CD4-positive, alpha-beta T cell treated with Interleukin-17A for 1 hour (primary cell): ENCODE results near the gene RCOR2.

Experiments
- DNase-seq: peaks from one replicate; pipeline ENCODE4 v3.0.0-alpha.2; 2020

RCOR2 gene

DNA sequence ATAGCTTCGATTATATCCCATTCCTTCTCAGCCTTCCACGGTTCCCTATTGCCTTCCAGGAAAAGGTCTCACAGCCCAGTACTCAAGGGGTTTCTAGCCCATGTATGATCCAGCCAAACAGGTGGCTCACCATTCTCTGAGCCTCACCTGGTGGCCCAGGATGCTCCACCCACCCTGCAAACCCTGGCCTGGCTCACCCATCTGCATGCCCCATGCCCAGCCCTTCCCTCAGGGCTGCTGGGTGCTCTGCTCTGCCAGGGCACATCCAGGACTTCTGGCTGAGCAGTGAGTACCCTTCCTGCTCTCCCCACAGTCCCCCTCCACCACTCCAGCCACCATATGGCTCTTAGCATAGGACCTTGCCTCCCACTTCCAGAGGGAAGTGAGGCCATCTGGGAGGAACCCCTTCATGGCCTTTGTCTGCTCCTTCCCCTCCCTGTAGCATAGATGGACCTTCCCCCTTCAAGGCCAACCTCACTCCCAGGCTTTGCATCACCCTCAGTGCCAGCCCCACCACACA is 5.8 kb upstream of the RCOR2 start:
- no peak for DNase-seq

- peak; percentile 30 for DNase-seq
Measured at GRCh38 chr11:63920939-63921417, 4.0 kb upstream of the RCOR2 start.

GRCh38 chr11:63920126-63920938 is 3.4 kb upstream of the RCOR2 start:
- no peak for DNase-seq

- DNase-seq: no peak
Measured at GRCh38 chr11:63919267-63920125, 2.5 kb upstream of the RCOR2 start.

DNA sequence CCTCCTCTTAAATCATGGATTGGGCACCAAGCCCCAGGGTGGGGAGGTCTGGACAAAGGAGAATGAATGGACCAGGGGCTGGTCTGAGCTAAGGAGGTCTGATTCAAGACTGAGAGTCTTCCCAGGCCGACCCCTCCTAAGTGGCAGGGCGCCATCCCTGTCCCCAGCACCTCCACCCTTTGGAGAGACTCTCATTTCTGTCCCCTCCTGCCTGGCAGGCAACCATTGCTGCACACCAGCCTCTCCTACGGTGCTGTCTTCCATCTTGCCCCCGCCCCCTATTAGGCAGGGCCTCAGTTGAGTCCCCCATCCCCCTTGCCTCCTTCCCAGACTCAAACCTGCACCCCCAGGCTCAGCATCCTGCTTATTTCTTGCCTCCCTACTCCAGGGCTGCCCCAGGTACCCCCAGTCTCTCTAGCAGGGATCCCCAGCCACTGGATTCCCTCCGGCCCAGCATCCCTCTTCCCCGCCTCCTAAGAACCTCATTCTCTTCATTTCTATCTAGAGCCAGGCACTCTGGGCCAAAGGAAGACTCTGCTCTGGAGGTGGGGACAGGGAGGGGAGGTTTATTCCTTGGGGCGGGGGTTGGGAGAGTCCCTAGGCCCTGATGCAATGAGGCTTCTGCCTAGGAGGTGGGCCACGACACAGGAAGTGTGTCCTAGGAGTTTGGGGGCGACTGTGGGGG is 1.7 kb upstream of the RCOR2 start:
- DNase-seq: no peak

- DNase-seq: peak; percentile 42
Measured at GRCh38 chr11:63917692-63918506, 935 bp upstream of the RCOR2 start.

GRCh38 chr11:63915961-63916836 is 765 bp downstream of the RCOR2 start:
- DNase-seq: peak; percentile 26

- no peak for DNase-seq
Measured at GRCh38 chr11:63914896-63915691, 1.9 kb downstream of the RCOR2 start.

DNA sequence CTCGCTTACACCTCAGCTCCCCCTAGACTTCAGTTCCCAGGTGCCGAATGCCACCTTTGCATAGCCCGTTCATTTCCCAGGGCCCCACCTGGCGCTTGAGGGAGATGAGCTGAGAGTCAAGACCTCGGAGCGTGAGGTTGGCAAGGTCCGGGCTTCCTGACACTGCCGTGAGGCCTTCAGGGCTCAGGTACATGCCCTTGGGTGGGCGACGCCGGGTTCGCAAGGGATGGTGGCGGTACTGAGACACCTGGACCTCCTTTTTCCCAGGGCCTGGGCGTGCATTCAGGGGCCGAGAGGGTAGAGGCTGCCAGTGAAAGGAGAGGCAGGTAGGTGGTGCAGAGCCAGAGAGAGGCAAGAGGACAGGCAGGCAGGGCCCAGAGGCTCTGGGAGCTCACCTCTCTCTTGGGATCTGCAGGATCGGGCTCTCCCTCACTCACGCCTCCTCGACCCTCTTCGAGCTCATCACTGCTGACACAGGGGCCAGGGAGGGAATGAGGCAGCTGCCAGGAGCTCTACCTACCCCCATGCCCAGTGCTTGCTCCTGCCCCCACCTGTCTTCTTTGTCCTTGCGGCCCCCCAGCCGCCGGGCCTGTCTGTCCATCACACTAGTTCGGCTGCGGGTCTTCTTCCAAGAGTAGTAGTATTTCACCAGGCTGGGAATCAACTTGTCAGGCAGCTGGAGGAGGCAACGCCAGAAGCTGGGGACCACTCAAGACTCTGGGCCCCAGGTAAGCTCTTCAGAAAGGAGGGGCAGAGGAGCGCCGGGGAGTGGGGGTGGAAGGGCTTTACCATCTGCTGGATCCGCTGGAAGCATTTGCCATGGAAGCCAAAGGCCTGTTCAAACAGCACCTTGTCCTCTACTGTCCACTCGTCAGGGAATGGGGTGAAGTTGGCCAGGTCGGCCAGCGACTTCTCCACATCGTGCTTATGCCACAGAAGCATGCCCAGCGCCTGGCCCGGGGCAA is 2.8 kb downstream of the RCOR2 start:
- no peak for DNase-seq

DNA sequence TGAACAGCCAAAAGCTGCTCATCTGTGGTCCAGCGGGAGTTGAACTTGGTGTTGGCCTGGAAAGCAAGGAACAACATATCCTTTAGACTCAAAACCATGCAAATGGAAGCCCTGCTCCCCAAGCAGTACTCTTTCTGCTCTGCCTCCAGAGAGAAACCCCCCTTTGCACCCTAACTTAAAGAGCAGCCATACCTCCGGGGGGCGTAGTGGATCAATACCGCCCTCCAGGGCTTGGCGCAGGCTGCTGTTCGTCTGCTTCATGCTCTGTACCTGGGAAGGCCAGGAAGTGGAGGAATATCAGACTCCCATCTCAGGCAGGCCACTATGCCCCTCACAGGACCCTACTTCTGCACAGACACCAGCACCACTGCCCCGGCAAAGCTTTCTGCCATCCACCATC is 4.3 kb downstream of the RCOR2 start:
- DNase-seq: no peak

DNA sequence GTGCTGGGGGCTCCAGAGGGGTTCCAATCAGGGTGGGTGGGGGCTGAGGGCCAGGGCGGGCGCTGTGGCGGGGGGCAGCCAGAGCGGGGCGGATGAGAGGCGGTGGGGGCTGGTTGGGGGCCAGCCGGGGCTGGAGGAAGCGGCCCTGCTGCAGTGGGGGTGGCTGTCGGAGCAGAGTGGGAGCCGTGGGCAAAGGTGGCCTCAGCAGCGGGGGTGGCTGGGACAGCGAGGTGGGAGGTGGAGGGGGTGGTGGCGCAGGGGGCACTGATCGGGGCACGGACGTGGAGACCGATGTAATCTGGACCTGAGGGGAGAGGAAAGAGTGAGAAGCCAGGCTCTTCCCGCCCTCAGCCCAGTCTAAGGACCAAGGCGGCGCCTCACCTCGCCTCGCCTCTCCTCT is 5.1 kb downstream of the RCOR2 start:
- DNase-seq: no peak

DNA sequence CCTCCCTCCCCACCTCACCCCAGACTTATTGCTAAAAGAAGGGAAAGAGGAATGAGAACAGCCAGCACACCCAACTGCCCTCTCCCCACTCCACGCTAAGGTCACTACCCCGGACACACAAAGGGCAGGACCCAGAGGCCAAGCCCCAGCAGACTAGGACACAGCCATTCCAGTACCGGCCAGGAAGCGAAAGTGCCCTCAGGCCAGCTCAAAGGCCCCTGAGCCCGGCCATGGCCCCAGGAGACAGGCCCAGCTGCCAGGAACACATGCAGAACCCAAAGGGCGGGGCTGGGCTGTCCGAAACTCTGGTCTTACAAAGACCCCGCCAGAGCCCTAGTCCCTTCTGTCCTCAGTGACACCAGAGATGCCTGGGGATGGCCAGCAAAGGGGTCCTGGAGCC is 5.5 kb downstream of the RCOR2 start:
- no peak for DNase-seq

DNA sequence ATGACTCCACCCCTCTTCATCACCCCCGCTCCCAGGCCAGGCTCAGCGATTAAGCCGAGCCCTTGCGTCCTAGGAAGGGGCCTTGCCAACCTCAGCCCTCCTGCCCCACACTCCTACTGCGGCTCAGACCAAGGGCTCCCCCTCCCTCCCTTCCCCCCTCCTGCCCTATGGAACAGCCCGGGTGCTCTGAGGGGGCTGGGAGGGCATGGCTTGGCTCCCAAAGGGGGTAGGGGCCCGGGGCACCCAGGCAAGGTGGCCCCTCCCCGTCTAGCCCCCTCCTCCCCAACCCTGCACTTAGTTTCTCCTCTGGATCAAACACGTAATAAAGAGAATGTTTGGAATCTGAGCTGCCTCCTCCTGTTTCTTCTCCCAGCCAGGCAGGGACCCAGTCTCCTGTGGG is 6.3 kb downstream of the RCOR2 start:
- DNase-seq: no peak

DNA sequence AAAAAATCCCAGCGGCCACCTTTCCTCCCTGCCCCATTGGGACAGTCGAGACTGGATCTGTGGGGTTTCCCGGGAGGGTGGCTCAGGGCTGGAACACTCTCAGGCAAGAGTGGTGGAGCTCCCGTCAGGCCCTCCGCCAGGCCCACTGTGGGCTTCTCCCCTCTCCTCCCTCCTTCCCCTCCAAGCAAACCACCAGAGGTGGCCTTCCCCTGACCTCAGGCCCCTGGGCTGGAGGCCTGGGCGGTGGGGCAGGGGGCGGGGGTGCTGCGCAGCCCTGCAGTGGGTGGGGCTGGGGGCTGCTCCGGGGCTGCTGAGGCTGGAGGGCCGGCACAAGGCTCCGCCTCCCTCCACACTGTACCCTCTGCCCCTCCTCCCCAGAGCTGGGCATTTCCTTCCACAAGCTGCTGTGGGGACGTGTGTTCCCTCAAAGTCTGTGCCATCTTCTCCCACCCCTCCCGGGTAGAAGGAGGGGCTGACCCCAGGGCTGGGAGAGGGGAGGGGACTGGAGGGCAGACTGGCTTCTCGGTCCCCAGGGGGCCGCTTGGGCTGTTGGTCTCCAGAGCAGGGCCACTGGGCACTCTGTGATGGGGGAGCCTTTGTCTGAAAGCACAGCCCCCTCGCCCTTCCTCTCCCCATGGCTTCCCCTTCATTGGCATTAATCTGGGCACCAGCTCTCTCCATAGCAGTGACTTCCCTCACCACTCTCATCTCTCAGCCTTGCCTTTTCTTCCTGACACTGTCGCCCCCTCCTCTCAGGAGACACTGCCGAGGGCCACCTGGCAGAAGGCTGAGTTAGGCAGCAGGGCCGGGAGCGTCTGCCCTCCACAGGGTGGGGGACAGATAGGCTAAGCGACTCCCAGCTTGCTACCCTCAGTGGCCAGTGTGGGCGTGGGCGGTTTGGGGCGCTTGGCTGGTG is 7.1 kb downstream of the RCOR2 start:
- DNase-seq: no peak

DNA sequence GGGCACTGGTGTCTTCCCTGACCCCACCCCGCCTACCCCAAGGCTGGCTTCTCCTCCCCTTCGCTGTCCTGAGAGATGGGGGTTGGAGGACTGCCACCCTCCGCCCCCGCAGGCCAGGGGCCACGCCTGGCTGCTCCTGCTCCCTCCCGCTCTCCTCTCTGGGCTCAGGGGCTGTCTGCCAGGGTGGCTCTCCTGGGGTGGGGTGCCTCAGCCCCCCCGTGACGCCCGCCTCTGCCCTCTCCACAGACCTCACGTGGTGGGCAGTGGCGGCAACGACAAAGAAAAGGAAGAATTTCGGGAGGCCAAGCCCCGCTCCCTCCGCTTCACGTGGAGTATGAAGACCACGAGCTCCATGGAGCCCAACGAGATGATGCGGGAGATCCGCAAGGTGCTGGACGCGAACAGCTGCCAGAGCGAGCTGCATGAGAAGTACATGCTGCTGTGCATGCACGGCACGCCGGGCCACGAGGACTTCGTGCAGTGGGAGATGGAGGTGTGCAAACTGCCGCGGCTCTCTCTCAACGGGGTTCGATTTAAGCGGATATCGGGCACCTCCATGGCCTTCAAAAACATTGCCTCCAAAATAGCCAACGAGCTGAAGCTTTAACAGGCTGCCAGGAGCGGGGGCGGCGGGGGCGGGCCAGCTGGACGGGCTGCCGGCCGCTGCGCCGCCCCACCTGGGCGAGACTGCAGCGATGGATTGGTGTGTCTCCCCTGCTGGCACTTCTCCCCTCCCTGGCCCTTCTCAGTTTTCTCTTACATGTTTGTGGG is 8.1 kb downstream of the RCOR2 start:
- no peak for DNase-seq

GRCh38 chr11:63907808-63908530 is 9.0 kb downstream of the RCOR2 start:
- DNase-seq: no peak
